HepG2 (cell line): ENCODE data around the gene PNKD. TPM values are rescaled to one million over a fixed set of nuclear protein-coding genes. Genes with fewer than 3 reads are reported as not detected.
A peak's percentile ranks its signal among the peaks of the same experiment; 100 is the strongest.

Experiments
- JDP2 ChIP-seq: sonication (generic); formaldehyde crosslinking; IDR thresholded peaks from 2 replicates; pipeline ENCODE4 v1.8.1; 2022; ENCODE audit warnings: missing genetic modification reagents, borderline replicate concordance
- JUNB ChIP-seq: sonication (generic); formaldehyde crosslinking; IDR thresholded peaks from 2 replicates; pipeline ENCODE4 v1.8.0; 2022; ENCODE audit warnings: missing genetic modification reagents, mild to moderate bottlenecking, borderline replicate concordance
- KMT2A ChIP-seq: sonication (generic); formaldehyde crosslinking; IDR thresholded peaks from 2 replicates; pipeline ENCODE4 v1.4.0; 2020; ENCODE audit warnings: missing genetic modification reagents
- LRRFIP1 ChIP-seq: sonication (generic); formaldehyde crosslinking; conservative IDR thresholded peaks from 2 replicates; pipeline ENCODE4 v1.4.0; 2020; ENCODE audit warnings: missing genetic modification reagents
- MTF1 ChIP-seq: sonication (generic); formaldehyde crosslinking; IDR thresholded peaks from 2 replicates; pipeline ENCODE4 v1.5.0; 2020; ENCODE audit warnings: missing genetic modification reagents
- PBX3 ChIP-seq: sonication (generic); formaldehyde crosslinking; IDR thresholded peaks from 2 replicates; pipeline ENCODE4 v1.8.1; 2023; ENCODE audit warnings: missing genetic modification reagents, inconsistent platforms, borderline replicate concordance
- RBM22 ChIP-seq: fragments of 200-400 bp; formaldehyde crosslinking; optimal IDR thresholded peaks from 2 replicates; pipeline ENCODE3; 2017; ENCODE audit warnings: mild to moderate bottlenecking, low read length, moderate library complexity
- ZBTB44 ChIP-seq: sonication (generic); formaldehyde crosslinking; IDR thresholded peaks from 2 replicates; pipeline ENCODE4 v1.4.0; 2020; ENCODE audit warnings: missing genetic modification reagents
- ZFAT ChIP-seq: sonication (generic); formaldehyde crosslinking; conservative IDR thresholded peaks from 2 replicates; pipeline ENCODE4 v1.8.1; 2023; ENCODE audit warnings: missing genetic modification reagents, inconsistent platforms
- ZNF142 ChIP-seq: sonication (generic); formaldehyde crosslinking; IDR thresholded peaks from 2 replicates; pipeline ENCODE4 v1.4.0; 2020; ENCODE audit warnings: missing genetic modification reagents
- ZNF274 ChIP-seq: sonication (generic); formaldehyde crosslinking; IDR thresholded peaks from 2 replicates; pipeline ENCODE4 v1.5.1; 2020; ENCODE audit warnings: mild to moderate bottlenecking, missing genetic modification reagents
- ZNF562 ChIP-seq: sonication (generic); formaldehyde crosslinking; IDR thresholded peaks from 2 replicates; pipeline ENCODE4 v1.8.0; 2022; ENCODE audit warnings: missing genetic modification reagents, borderline replicate concordance
- ZNF619 ChIP-seq: sonication (generic); formaldehyde crosslinking; IDR thresholded peaks from 2 replicates; pipeline ENCODE4 v1.4.0; 2020; ENCODE audit warnings: mild to moderate bottlenecking, missing genetic modification reagents
- ZNF782 ChIP-seq: sonication (generic); formaldehyde crosslinking; IDR thresholded peaks from 2 replicates; pipeline ENCODE4 v1.4.0; 2020; ENCODE audit warnings: missing genetic modification reagents, mild to moderate bottlenecking, borderline replicate concordance
- ZNF788 ChIP-seq: sonication (generic); formaldehyde crosslinking; IDR thresholded peaks from 2 replicates; pipeline ENCODE4 v1.5.0; 2020; ENCODE audit warnings: mild to moderate bottlenecking, missing genetic modification reagents, borderline replicate concordance
- ZNF83 ChIP-seq: sonication (generic); formaldehyde crosslinking; IDR thresholded peaks from 2 replicates; pipeline ENCODE4 v1.4.0; 2020; ENCODE audit warnings: missing genetic modification reagents, mild to moderate bottlenecking, borderline replicate concordance
- polyA plus RNA-seq, 8 experiments: library from polyadenylated mRNA; depleted of rRNA in 3 of 8; stranded (reverse) in 7 of 8; unstranded in 1 of 8; fragments of >200 nt; fragmentation: Illumina TruSeq in 4 of 8; extraction: Trizol in 4 of 8; gene quantifications; 2 replicates each; pipeline versions ENCODE4 v1.2.1 to v1.2.3, GENCODE V29; 2011 to 2016; ENCODE audit warnings: low read depth in 4 of 8, missing spikeins in 1 of 8, mixed read lengths in 1 of 8; ENCODE audit not compliant: insufficient read depth in 1 of 8
- total RNA-seq, 5 experiments: library from RNA; depleted of rRNA; stranded (reverse); fragments of >200 nt; fragmentation: Illumina TruSeq; extraction: Trizol; gene quantifications; 2 replicates each; pipeline ENCODE4 v1.2.3, GENCODE V29; 2016; ENCODE audit warnings: low read depth in 1 of 5

The PNKD gene
- total and polyA plus RNA-seq, 2 of the 13 experiments (the other 11 are each of a cell fraction or from before 2014, with no cell fraction given) = 55.9 to 80.4 TPM

GRCh38 chr2:218322768-218323525 lies 52.6 kb downstream of the PNKD start (continued):
- TF ChIP-seq PBX3 (CRISPR knock-in tag) (no peak), ZNF142 (CRISPR knock-in tag) (0 out of 2 replicates have a peak, but pooled peaks have one; percentile 70), ZFAT (CRISPR knock-in tag) (no peak), ZNF83 (CRISPR knock-in tag) (no peak; the same call in 1 of the 2 replicates), RBM22 (no peak), JUNB (no peak), ZNF619 (CRISPR knock-in tag) (no peak; the same call in 1 of the 2 replicates), LRRFIP1 (no peak), MTF1 (CRISPR knock-in tag) (no peak), ZNF782 (CRISPR knock-in tag) (no peak), ZNF562 (CRISPR knock-in tag) (no peak), ZNF788 (CRISPR knock-in tag) (peak; percentile 56; the same call in 1 of the 2 replicates), KMT2A (CRISPR knock-in tag) (no peak), ZBTB44 (CRISPR knock-in tag) (no peak; the same call in 1 of the 2 replicates), JDP2 (CRISPR knock-in tag) (no peak), ZNF274 (0 out of 2 replicates have a peak, but pooled peaks have one; percentile 60)
